Endodermal cell (in vitro differentiated cells): ENCODE results near the gene ARHGEF28. TPM values are rescaled to one million over a fixed set of nuclear protein-coding genes. Genes with fewer than 3 reads are reported as not detected.

Experiments
- DNase-seq: peaks from one replicate; pipeline ENCODE4 v3.0.0-alpha.2; 2017
- H3K27ac ChIP-seq: 2 replicates; pipeline ENCODE4 v1.5.1; 2013; ENCODE audit warnings: mild to moderate bottlenecking, low read depth, low read length, moderate library complexity
- H3K27me3 ChIP-seq: 2 replicates; pipeline ENCODE4 v1.6.1; 2013; ENCODE audit warnings: mild to moderate bottlenecking, low read length, moderate library complexity; ENCODE audit not compliant: insufficient read depth, control insufficient read depth, poor library complexity, severe bottlenecking
- H3K36me3 ChIP-seq: 2 replicates; pipeline ENCODE4 v1.7.0; 2013; ENCODE audit warnings: mild to moderate bottlenecking, low read length, moderate library complexity; ENCODE audit not compliant: control insufficient read depth, insufficient read depth
- H3K4me1 ChIP-seq: one replicate; pipeline ENCODE4 v1.7.0; 2013; ENCODE audit warnings: low read length; ENCODE audit not compliant: control insufficient read depth, insufficient read depth
- H3K4me3 ChIP-seq: 2 replicates; pipeline ENCODE4 v1.5.1; 2013; ENCODE audit warnings: mild to moderate bottlenecking, low read length, moderate library complexity
- H3K9ac ChIP-seq: 2 replicates; pipeline ENCODE4 v1.6.1; 2013; ENCODE audit warnings: mild to moderate bottlenecking, low read length, moderate library complexity; ENCODE audit not compliant: poor library complexity, severe bottlenecking; ENCODE audit errors: extremely low read depth
- H3K9me3 ChIP-seq: 2 replicates; pipeline ENCODE4 v1.6.1; 2013; ENCODE audit warnings: mild to moderate bottlenecking, low read length, moderate library complexity; ENCODE audit not compliant: control insufficient read depth
- H3K27ac Mint-ChIP-seq: 2 replicates; pipeline ENCODE4 v1.8.0; 2020; ENCODE audit warnings: mixed read lengths
- H3K27me3 Mint-ChIP-seq: 2 replicates; pipeline ENCODE4 v1.8.0; 2021; ENCODE audit warnings: mild to moderate bottlenecking, mixed read lengths; ENCODE audit not compliant: insufficient read depth
- H3K36me3 Mint-ChIP-seq: 2 replicates; pipeline ENCODE4 v1.8.0; 2020; ENCODE audit warnings: low read depth, mixed read lengths
- H3K4me1 Mint-ChIP-seq: 2 replicates; pipeline ENCODE4 v1.8.0; 2020; ENCODE audit warnings: mixed read lengths
- H3K4me3 Mint-ChIP-seq: 2 replicates; pipeline ENCODE4 v1.8.0; 2020; ENCODE audit warnings: mild to moderate bottlenecking, moderate library complexity, mixed read lengths
- H3K9me3 Mint-ChIP-seq: 2 replicates; pipeline ENCODE4 v1.8.0; 2020; ENCODE audit warnings: mild to moderate bottlenecking, mixed read lengths
- CTCF ChIP-seq: fragments of 200-600 bp; sonication (generic); conservative IDR thresholded peaks from 2 replicates; pipeline ENCODE4 v1.5.0; 2021; ENCODE audit warnings: antibody characterized with exemption, mild to moderate bottlenecking
- WGBS, 2 experiments: methylation state at CpG; one replicate each; pipeline versions ENCODE4 v1.1.5 to v1.1.7; 2013; ENCODE audit warnings: missing lambda C conversion rate in 2 of 2, mixed read lengths in 1 of 2; ENCODE audit not compliant: insufficient coverage in 1 of 2, insufficient read length in 1 of 2; 5-methylcytosine and 5-hydroxymethylcytosine counted together
- total RNA-seq, 2 donors: library from RNA; stranded (reverse); fragmentation: NEBNext Ultra II Directional in 1 of 2; extraction: Animal tissue kit (Norgen Biotek cat#: 25700) in 1 of 2; gene quantifications; 2 replicates in 1 of 2; 3 replicates in 1 of 2; pipeline ENCODE4 v1.2.1, GENCODE V29; 2021

ARHGEF28 gene
- total RNA-seq, 2 donors from 2014 or later: 0.92 to 1.2 TPM

GRCh38 chr5:73821003-73821402, 195.0 kb downstream of the ARHGEF28 start:
- peaks cover 4% of the 10 kb centered on the region for H3K4me1 ChIP-seq
- Mint-ChIP-seq H3K36me3 (no peaks in the 10 kb centered on the region), H3K27ac (no peak overlapping the region), H3K4me1 (peaks cover 12% of the 10 kb centered on the region), H3K9me3 (no peaks in the 10 kb centered on the region), H3K4me3 (no peak overlapping the region), H3K27me3 (peaks cover 5% of the 10 kb centered on the region)
- no peak for TF ChIP-seq CTCF
- H3K27me3 ChIP-seq: no peaks in the 10 kb centered on the region
- no peak overlapping the region for H3K27ac ChIP-seq
- H3K36me3 ChIP-seq: no peaks in the 10 kb centered on the region
- no peak overlapping the region for H3K4me3 ChIP-seq
- no peak for DNase-seq
- 89 to 93% methylated on average over 3 to 4 of the region's 4 CpGs for WGBS, 2 experiments
- H3K9ac ChIP-seq: no peak overlapping the region
- H3K9me3 ChIP-seq: no peaks in the 10 kb centered on the region

- Mint-ChIP-seq H3K4me3 (no peak overlapping the region), H3K27ac (no peak overlapping the region), H3K9me3 (no peaks in the 10 kb centered on the region), H3K4me1 (peaks cover 12% of the 10 kb centered on the region), H3K27me3 (peaks cover 5% of the 10 kb centered on the region), H3K36me3 (no peaks in the 10 kb centered on the region)
- Histone ChIP-seq H3K36me3 (no peaks in the 10 kb centered on the region), H3K4me1 (peaks cover 10% of the 10 kb centered on the region), H3K9ac (no peak overlapping the region), H3K27ac (no peak overlapping the region), H3K27me3 (no peaks in the 10 kb centered on the region), H3K9me3 (no peaks in the 10 kb centered on the region), H3K4me3 (no peak overlapping the region)
- 95 to 100% methylated on average over 1 to 2 of the region's 2 CpGs for WGBS, 2 experiments
- DNase-seq: no peak
- TF ChIP-seq CTCF: no peak
Measured at GRCh38 chr5:73822278-73822988, 196.4 kb downstream of the ARHGEF28 start.

- Histone ChIP-seq H3K4me1 (peaks cover 10% of the 10 kb centered on the region), H3K27ac (no peak overlapping the region), H3K4me3 (no peak overlapping the region), H3K9me3 (no peaks in the 10 kb centered on the region), H3K27me3 (no peaks in the 10 kb centered on the region), H3K36me3 (no peaks in the 10 kb centered on the region), H3K9ac (no peak overlapping the region)
- Mint-ChIP-seq H3K4me3 (no peak overlapping the region), H3K27ac (no peak overlapping the region), H3K4me1 (peaks cover 11% of the 10 kb centered on the region), H3K9me3 (no peaks in the 10 kb centered on the region), H3K27me3 (peaks cover 5% of the 10 kb centered on the region), H3K36me3 (no peaks in the 10 kb centered on the region)
- WGBS, 2 experiments: 0 to 72% methylated on average over 1 to 4 of the region's 4 CpGs
- DNase-seq: no peak
- TF ChIP-seq CTCF: no peak
Measured at GRCh38 chr5:73822989-73823339, 197.0 kb downstream of the ARHGEF28 start.
